GM23338 (cell line): ENCODE measurements around the gene MYO6. TPM values are rescaled to one million over a fixed set of nuclear protein-coding genes. Genes with fewer than 3 reads are reported as not detected.

ENCODE experiments used
- ATAC-seq: fragments of 200-7000 bp; cut with Tn5 transposase; 3 replicates; pipeline ENCODE4 v1.9.1; 2020
- DNase-seq: peaks from one replicate; pipeline ENCODE4 v3.0.0-alpha.2; 2015; ENCODE audit warnings: low spot score
- H2AFZ ChIP-seq: fragments of 200-600 bp; sonication (generic); 2 replicates; pipeline ENCODE4 v1.8.0; 2016; ENCODE audit warnings: antibody characterized with exemption, mild to moderate bottlenecking, moderate library complexity
- H3F3A ChIP-seq: fragments of 200-600 bp; sonication (generic); replicated peaks from 2 replicates; pipeline ENCODE4 v1.8.0; 2017; ENCODE audit warnings: antibody characterized with exemption, mixed run types, low read depth
- H3K27ac ChIP-seq: fragments of 200-600 bp; sonication (generic); 2 replicates; pipeline ENCODE4 v1.6.1; 2016; ENCODE audit warnings: low read depth
- H3K27me3 ChIP-seq: fragments of 200-600 bp; sonication (generic); 2 replicates; pipeline ENCODE4 v1.8.0; 2016; ENCODE audit warnings: mild to moderate bottlenecking, mixed run types, moderate library complexity; ENCODE audit not compliant: insufficient read depth
- H3K36me3 ChIP-seq: fragments of 200-600 bp; sonication (generic); 2 replicates; pipeline ENCODE4 v1.8.0; 2016; ENCODE audit warnings: mild to moderate bottlenecking; ENCODE audit not compliant: insufficient read depth
- H3K4me1 ChIP-seq: fragments of 200-600 bp; sonication (generic); 2 replicates; pipeline ENCODE4 v1.8.0; 2016; ENCODE audit warnings: mild to moderate bottlenecking, moderate library complexity; ENCODE audit not compliant: insufficient read depth
- H3K4me2 ChIP-seq: fragments of 200-600 bp; sonication (generic); 2 replicates; pipeline ENCODE4 v1.7.1; 2017; ENCODE audit warnings: mixed run types
- H3K4me3 ChIP-seq: fragments of 200-600 bp; sonication (generic); 2 replicates; pipeline ENCODE4 v1.6.1; 2016; ENCODE audit warnings: mixed run types
- H3K79me2 ChIP-seq: fragments of 200-600 bp; sonication (generic); replicated peaks from 2 replicates; pipeline ENCODE4 v1.8.0; 2017; ENCODE audit warnings: mild to moderate bottlenecking; ENCODE audit not compliant: insufficient read depth
- H3K9me2 ChIP-seq: fragments of 200-600 bp; sonication (generic); 2 replicates; pipeline ENCODE4 v1.8.0; 2017; ENCODE audit not compliant: insufficient read depth
- H4K20me1 ChIP-seq: fragments of 200-600 bp; sonication (generic); replicated peaks from 2 replicates; pipeline ENCODE4 v1.8.0; 2017; ENCODE audit warnings: mild to moderate bottlenecking; ENCODE audit not compliant: insufficient read depth
- H3K27ac Mint-ChIP-seq: 2 replicates; pipeline ENCODE4 v1.8.0; 2020; ENCODE audit warnings: inconsistent platforms, mild to moderate bottlenecking, moderate library complexity, mixed read lengths
- H3K27me3 Mint-ChIP-seq: 3 replicates; pipeline ENCODE4 v1.8.0; 2022; ENCODE audit warnings: low read depth, mild to moderate bottlenecking, moderate library complexity, mixed read lengths, inconsistent platforms; ENCODE audit not compliant: insufficient read depth, poor library complexity
- H3K36me3 Mint-ChIP-seq: 3 replicates; pipeline ENCODE4 v1.8.0; 2021; ENCODE audit warnings: low read depth, mild to moderate bottlenecking, inconsistent platforms, moderate library complexity, mixed read lengths
- H3K4me1 Mint-ChIP-seq: 3 replicates; pipeline ENCODE4 v1.8.0; 2020; ENCODE audit warnings: mild to moderate bottlenecking, inconsistent platforms, mixed read lengths
- H3K4me3 Mint-ChIP-seq: 3 replicates; pipeline ENCODE4 v1.8.0; 2021; ENCODE audit warnings: moderate library complexity, mild to moderate bottlenecking, inconsistent platforms, mixed read lengths
- H3K9me3 Mint-ChIP-seq: 3 replicates; pipeline ENCODE4 v1.8.0; 2020; ENCODE audit warnings: moderate library complexity, mild to moderate bottlenecking, inconsistent platforms, mixed read lengths
- CREB1 ChIP-seq: fragments of 250-450 bp; sonication (Bioruptor Pico); IDR thresholded peaks from 2 replicates; pipeline ENCODE4 v1.5.0; 2020; ENCODE audit warnings: low read depth, mild to moderate bottlenecking, moderate library complexity
- CTCF ChIP-seq, 2 experiments: fragments of 200-600 bp in 1 of 2; sonication (generic) in 1 of 2; conservative IDR thresholded peaks; 2 replicates each; pipeline versions ENCODE4 v1.5.1 to v1.6.1; 2016 to 2017; ENCODE audit warnings: antibody characterized with exemption in 2 of 2, low read depth in 2 of 2, mild to moderate bottlenecking in 2 of 2, moderate library complexity in 1 of 2
- ETS1 ChIP-seq: IDR thresholded peaks from 2 replicates; pipeline ENCODE4 v1.6.1; 2016; ENCODE audit warnings: antibody characterized with exemption
- EZH2 ChIP-seq: fragments of 200-600 bp; sonication (generic); IDR thresholded peaks from one replicate; pipeline ENCODE4 v1.8.0; 2017; ENCODE audit warnings: antibody characterized with exemption, mild to moderate bottlenecking, low read depth; ENCODE audit not compliant: unreplicated experiment
- EZH2phosphoT487 ChIP-seq: fragments of 200-600 bp; sonication (generic); IDR thresholded peaks from one replicate; pipeline ENCODE4 v1.8.1; 2018; ENCODE audit warnings: antibody characterized with exemption; ENCODE audit not compliant: unreplicated experiment
- JUNB ChIP-seq: IDR thresholded peaks from one replicate; pipeline ENCODE4 v1.6.1; 2016; ENCODE audit warnings: antibody characterized with exemption; ENCODE audit not compliant: unreplicated experiment
- NANOG ChIP-seq: IDR thresholded peaks from 2 replicates; pipeline ENCODE4 v1.6.1; 2016; ENCODE audit warnings: antibody characterized with exemption, borderline replicate concordance
- POLR2AphosphoS5 ChIP-seq: IDR thresholded peaks from 2 replicates; pipeline ENCODE4 v1.6.1; 2016; ENCODE audit warnings: antibody characterized with exemption, low read depth
- STAT1 ChIP-seq: IDR thresholded peaks from one replicate; pipeline ENCODE4 v1.6.1; 2016; ENCODE audit warnings: antibody characterized with exemption; ENCODE audit not compliant: unreplicated experiment
- ZNF114 ChIP-seq: fragments of 250-450 bp; sonication (Bioruptor Pico); IDR thresholded peaks from 2 replicates; pipeline ENCODE4 v1.5.0; 2020; ENCODE audit warnings: mild to moderate bottlenecking, moderate library complexity
- ZNF331 ChIP-seq: fragments of 250-450 bp; sonication (Bioruptor Pico); IDR thresholded peaks from 2 replicates; pipeline ENCODE4 v1.5.0; 2020; ENCODE audit warnings: low read depth, mild to moderate bottlenecking, moderate library complexity
- polyA plus RNA-seq: library from polyadenylated mRNA; unstranded; fragments of >200 nt; fragmentation: Nextera tagmentation; extraction: Ambion mirVana; gene quantifications from 2 replicates; pipeline ENCODE4 v1.2.1, GENCODE V29; 2016
- total RNA-seq: library from RNA; depleted of rRNA; stranded (reverse); fragments of >200 nt; shearing (Covaris generic); gene quantifications from 2 replicates; pipeline ENCODE4 v1.2.3, GENCODE V29; 2014
- TF ChIP-seq, protein P1 (sequence below): IDR thresholded peaks from one replicate; pipeline ENCODE4 v1.6.1; 2018; ENCODE audit warnings: antibody characterized with exemption; ENCODE audit not compliant: unreplicated experiment
- TF ChIP-seq, protein P2 (sequence below): fragments of 250-450 bp; sonication (Bioruptor Pico); IDR thresholded peaks from 2 replicates; pipeline ENCODE4 v1.5.0; 2020; ENCODE audit warnings: mild to moderate bottlenecking, moderate library complexity

Gene MYO6
- total and polyA plus RNA-seq, 2 experiments from 2014 or later, result 21.8 to 33.0 TPM

GRCh38 chr6:75761489-75761888, 12.4 kb downstream of the MYO6 start:
- Mint-ChIP-seq H3K4me1 (peaks cover 12% of the 10 kb centered on the region), H3K4me3 (no peak overlapping the region), H3K27ac (no peak overlapping the region), H3K9me3 (no peaks in the 10 kb centered on the region), H3K36me3 (no peaks in the 10 kb centered on the region; the same call in 2 of the 3 replicates), H3K27me3 (peaks cover 2% of the 10 kb centered on the region)
- no peak for ATAC-seq
- no peaks in the 10 kb centered on the region for H3K36me3 ChIP-seq
- H3K27me3 ChIP-seq, result no peaks in the 10 kb centered on the region
- DNase-seq, result no peak
- no peak for TF ChIP-seq ZNF331 (CRISPR knock-in tag)
- TF ChIP-seq CTCF (conservative IDR thresholded peaks at IDR 0.05; ENCODE audit: low read depth in 2 of 2), result no peak
- TF ChIP-seq, protein P1, sequence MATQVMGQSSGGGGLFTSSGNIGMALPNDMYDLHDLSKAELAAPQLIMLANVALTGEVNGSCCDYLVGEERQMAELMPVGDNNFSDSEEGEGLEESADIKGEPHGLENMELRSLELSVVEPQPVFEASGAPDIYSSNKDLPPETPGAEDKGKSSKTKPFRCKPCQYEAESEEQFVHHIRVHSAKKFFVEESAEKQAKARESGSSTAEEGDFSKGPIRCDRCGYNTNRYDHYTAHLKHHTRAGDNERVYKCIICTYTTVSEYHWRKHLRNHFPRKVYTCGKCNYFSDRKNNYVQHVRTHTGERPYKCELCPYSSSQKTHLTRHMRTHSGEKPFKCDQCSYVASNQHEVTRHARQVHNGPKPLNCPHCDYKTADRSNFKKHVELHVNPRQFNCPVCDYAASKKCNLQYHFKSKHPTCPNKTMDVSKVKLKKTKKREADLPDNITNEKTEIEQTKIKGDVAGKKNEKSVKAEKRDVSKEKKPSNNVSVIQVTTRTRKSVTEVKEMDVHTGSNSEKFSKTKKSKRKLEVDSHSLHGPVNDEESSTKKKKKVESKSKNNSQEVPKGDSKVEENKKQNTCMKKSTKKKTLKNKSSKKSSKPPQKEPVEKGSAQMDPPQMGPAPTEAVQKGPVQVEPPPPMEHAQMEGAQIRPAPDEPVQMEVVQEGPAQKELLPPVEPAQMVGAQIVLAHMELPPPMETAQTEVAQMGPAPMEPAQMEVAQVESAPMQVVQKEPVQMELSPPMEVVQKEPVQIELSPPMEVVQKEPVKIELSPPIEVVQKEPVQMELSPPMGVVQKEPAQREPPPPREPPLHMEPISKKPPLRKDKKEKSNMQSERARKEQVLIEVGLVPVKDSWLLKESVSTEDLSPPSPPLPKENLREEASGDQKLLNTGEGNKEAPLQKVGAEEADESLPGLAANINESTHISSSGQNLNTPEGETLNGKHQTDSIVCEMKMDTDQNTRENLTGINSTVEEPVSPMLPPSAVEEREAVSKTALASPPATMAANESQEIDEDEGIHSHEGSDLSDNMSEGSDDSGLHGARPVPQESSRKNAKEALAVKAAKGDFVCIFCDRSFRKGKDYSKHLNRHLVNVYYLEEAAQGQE, result no peak
- no peak for TF ChIP-seq POLR2AphosphoS5
- no peak for TF ChIP-seq EZH2phosphoT487
- TF ChIP-seq ZNF114 (CRISPR knock-in tag), result no peak
- TF ChIP-seq, protein P2, sequence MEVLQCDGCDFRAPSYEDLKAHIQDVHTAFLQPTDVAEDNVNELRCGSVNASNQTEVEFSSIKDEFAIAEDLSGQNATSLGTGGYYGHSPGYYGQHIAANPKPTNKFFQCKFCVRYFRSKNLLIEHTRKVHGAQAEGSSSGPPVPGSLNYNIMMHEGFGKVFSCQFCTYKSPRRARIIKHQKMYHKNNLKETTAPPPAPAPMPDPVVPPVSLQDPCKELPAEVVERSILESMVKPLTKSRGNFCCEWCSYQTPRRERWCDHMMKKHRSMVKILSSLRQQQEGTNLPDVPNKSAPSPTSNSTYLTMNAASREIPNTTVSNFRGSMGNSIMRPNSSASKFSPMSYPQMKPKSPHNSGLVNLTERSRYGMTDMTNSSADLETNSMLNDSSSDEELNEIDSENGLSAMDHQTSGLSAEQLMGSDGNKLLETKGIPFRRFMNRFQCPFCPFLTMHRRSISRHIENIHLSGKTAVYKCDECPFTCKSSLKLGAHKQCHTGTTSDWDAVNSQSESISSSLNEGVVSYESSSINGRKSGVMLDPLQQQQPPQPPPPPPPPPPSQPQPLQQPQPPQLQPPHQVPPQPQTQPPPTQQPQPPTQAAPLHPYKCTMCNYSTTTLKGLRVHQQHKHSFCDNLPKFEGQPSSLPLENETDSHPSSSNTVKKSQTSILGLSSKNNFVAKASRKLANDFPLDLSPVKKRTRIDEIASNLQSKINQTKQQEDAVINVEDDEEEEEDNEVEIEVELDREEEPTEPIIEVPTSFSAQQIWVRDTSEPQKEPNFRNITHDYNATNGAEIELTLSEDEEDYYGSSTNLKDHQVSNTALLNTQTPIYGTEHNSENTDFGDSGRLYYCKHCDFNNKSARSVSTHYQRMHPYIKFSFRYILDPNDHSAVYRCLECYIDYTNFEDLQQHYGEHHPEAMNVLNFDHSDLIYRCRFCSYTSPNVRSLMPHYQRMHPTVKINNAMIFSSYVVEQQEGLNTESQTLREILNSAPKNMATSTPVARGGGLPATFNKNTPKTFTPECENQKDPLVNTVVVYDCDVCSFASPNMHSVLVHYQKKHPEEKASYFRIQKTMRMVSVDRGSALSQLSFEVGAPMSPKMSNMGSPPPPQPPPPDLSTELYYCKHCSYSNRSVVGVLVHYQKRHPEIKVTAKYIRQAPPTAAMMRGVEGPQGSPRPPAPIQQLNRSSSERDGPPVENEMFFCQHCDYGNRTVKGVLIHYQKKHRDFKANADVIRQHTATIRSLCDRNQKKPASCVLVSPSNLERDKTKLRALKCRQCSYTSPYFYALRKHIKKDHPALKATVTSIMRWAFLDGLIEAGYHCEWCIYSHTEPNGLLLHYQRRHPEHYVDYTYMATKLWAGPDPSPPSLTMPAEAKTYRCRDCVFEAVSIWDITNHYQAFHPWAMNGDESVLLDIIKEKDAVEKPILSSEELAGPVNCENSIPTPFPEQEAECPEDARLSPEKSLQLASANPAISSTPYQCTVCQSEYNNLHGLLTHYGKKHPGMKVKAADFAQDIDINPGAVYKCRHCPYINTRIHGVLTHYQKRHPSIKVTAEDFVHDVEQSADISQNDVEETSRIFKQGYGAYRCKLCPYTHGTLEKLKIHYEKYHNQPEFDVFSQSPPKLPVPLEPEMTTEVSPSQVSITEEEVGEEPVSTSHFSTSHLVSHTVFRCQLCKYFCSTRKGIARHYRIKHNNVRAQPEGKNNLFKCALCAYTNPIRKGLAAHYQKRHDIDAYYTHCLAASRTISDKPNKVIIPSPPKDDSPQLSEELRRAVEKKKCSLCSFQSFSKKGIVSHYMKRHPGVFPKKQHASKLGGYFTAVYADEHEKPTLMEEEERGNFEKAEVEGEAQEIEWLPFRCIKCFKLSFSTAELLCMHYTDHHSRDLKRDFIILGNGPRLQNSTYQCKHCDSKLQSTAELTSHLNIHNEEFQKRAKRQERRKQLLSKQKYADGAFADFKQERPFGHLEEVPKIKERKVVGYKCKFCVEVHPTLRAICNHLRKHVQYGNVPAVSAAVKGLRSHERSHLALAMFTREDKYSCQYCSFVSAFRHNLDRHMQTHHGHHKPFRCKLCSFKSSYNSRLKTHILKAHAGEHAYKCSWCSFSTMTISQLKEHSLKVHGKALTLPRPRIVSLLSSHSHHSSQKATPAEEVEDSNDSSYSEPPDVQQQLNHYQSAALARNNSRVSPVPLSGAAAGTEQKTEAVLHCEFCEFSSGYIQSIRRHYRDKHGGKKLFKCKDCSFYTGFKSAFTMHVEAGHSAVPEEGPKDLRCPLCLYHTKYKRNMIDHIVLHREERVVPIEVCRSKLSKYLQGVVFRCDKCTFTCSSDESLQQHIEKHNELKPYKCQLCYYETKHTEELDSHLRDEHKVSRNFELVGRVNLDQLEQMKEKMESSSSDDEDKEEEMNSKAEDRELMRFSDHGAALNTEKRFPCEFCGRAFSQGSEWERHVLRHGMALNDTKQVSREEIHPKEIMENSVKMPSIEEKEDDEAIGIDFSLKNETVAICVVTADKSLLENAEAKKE (CRISPR knock-in tag), result no peak
- no peak for TF ChIP-seq EZH2
- TF ChIP-seq JUNB, result no peak
- TF ChIP-seq STAT1, result no peak
- TF ChIP-seq ETS1, result no peak
- no peak for TF ChIP-seq CREB1
- no peak for TF ChIP-seq NANOG
- no peak overlapping the region for H3K4me3 ChIP-seq
- no peaks in the 10 kb centered on the region for H3K9me2 ChIP-seq
- H3K27ac ChIP-seq, result no peak overlapping the region
- peaks cover 6% of the 10 kb centered on the region; the same call in 1 of the 2 replicates for H3K4me1 ChIP-seq
- H2AFZ ChIP-seq, result no peak overlapping the region
- peaks cover 12% of the 10 kb centered on the region for H4K20me1 ChIP-seq
- H3K79me2 ChIP-seq, result peaks cover 6% of the 10 kb centered on the region
- H3F3A ChIP-seq, result no peaks in the 10 kb centered on the region
- H3K4me2 ChIP-seq, result no peak overlapping the region
